HG03442 (cell line): ENCODE data around the gene TMLHE.
"Not testable (repeated sequence)": the region's sequence is repeated elsewhere in the genome, so short reads cannot be mapped to it uniquely, and the experiment has no call there.

Experiments used
- ATAC-seq: cut with Tn5 transposase; IDR thresholded peaks from one replicate; pipeline ENCODE4 v1.9.1; 2021; ENCODE audit warnings: mild to moderate bottlenecking, moderate library complexity; ENCODE audit not compliant: unreplicated experiment

TMLHE gene, protein sequence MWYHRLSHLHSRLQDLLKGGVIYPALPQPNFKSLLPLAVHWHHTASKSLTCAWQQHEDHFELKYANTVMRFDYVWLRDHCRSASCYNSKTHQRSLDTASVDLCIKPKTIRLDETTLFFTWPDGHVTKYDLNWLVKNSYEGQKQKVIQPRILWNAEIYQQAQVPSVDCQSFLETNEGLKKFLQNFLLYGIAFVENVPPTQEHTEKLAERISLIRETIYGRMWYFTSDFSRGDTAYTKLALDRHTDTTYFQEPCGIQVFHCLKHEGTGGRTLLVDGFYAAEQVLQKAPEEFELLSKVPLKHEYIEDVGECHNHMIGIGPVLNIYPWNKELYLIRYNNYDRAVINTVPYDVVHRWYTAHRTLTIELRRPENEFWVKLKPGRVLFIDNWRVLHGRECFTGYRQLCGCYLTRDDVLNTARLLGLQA

GRCh38 chrX:155612312-155613224 lies at the start of gene TMLHE, which contains the start of gene SPRY3:
TSS of gene TMLHE (minus strand) at chrX:155612952. CDS start at chrX:155545276, 67,676 bp downstream.
TSS of gene SPRY3 (plus strand) at chrX:155612586.
- ATAC-seq, result peak; percentile 87

- no peak for ATAC-seq
Observed at GRCh38 chrX:155662282-155662681, 49.5 kb upstream of the TMLHE start.

DNA sequence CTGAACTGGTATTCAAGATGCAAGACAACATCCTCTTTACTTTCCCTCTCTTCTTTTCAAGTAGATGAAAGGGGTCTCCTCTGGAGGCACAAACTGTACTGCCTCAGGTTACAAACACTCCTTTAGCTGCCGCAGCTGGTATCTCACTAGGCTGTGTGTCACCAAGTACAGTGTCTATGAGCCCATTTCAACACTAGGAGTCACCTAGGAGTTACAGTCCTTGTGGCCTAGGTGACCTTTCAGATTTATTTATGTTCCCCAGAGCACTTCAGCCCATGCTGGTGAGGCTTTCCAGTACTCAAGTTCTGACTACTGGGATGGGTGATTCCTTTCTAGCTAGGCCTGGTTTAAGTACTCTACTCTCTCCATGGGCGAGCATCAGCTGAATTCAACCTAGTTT lies 32.4 kb upstream of the TMLHE start:
- no peak for ATAC-seq

GRCh38 chrX:155643240-155643639 lies 30.5 kb upstream of the TMLHE start:
- ATAC-seq, result no peak

DNA sequence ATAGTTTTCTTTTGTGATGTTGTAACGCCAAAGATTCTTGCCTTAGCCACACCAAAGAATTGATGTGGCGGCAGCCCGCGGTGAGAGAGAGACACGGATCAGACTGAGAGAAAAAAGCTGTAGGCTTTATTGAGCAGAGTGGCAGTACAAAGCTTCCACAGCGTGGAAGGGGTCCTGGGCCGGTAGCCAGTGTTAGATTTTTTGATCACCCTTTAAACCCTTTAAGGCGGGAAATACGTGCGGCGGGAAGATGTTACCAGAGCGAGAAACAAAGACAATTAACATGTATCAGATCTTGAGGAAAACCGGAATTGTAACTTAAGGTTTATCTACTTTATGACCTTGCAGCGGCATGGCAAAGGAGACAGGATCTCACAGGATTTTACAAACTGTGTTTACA lies 28.6 kb upstream of the TMLHE start:
- ATAC-seq, result not testable (repeated sequence)

DNA sequence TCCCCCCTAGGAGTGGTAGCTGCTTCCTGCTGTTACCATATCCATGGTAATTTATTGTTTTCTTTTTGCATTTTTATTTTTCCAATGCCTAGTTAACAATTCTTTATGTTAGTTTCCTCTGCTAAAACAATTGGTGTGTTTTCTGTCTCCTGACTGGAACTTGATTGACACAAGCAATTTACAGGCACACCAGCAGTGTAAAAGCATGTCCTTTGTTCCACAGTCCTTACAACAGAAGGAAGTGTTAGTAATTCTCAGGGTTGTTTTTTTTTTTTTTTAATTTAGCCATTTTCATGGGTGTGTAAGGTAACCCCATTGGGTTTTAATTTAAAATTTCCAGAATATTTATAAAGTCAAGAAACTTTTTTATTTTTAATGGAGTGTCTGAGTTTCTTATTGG lies 25.0 kb upstream of the TMLHE start:
- ATAC-seq, result no peak

DNA sequence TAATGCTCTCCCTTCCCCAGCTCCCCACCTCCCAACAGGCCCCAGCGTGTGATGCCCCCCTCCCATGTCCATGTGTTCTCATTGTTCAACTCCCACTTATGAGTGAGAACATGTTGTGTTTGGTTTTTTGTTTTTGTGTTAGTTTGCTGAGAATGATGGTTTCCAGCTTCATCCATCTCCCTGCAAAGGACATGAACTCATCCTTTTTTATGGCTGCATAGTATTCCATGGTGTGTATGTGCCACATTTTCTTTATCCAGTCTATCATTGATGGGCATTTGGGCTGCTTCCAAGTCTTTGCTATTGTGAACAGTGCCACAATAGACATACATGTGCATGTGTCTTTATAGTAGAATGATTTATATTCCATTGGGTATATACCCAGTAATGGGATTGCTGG lies 22.3 kb upstream of the TMLHE start:
- not testable (repeated sequence) for ATAC-seq

GRCh38 chrX:155632431-155633100 lies 19.8 kb upstream of the TMLHE start:
- no peak for ATAC-seq

DNA sequence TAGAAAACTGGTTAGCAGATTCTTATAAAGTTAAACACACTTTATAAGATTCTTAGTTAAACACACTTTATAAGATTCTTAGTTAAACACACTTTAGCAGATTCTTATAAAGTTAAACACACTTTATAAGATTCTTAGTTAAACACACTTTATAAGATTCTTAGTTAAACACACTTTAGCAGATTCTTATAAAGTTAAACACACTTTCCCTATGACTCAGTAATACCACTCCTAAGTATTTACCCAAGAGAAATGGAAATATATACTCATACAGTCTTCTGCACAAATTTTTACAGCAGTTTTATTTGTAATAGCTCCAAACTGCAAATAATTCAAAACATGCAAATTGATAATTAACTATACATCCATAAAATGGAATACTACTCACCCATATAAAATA lies 7.4 kb upstream of the TMLHE start:
- not testable (repeated sequence) for ATAC-seq

GRCh38 chrX:155615938-155616337 lies 3.2 kb upstream of the TMLHE start:
- ATAC-seq, result no peak

GRCh38 chrX:155613927-155614559 lies 1.3 kb upstream of the TMLHE start:
- ATAC-seq, result no peak

- no peak for ATAC-seq
Observed at GRCh38 chrX:155611302-155611701, 1.4 kb downstream of the TMLHE start.

GRCh38 chrX:155592981-155593380 lies 19.8 kb downstream of the TMLHE start:
- ATAC-seq, result no peak

DNA sequence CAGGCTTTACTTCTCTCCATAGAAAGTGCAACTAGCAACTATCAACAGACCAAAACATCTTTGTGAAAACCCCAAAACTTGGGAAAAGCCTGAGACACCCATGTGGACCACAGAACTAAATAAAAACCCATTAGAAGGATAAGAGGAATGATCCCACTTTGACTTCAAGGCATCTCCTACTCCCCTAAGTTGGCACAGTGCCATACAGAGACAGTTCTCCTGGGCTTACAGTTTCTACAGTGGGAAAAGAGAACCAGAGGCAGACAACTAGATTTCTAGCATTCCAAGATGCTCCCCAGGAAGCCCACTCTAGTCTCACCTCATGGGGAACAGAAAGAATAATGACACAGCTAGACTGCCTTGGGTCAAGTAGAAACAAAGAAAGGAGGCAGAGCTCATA lies 20.4 kb downstream of the TMLHE start:
- ATAC-seq, result no peak

DNA sequence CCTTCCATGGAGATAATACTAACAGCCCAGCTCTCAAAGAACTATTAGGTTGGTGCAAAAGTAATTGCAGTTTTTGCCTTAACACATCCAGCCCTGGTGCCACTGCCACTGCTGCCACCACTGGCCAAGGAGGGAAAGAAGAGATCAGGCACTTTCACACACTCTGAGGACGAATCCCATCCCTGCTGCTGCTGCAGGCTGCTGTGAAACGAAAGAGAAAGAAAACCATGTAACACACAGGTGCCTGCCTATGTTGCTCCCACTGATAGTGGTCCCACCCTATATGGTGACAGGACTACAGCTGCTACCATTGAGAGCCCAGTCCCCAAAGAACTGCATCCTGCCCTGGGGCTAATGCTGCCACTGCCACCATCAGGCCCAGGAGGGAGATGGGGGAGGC lies 35.1 kb downstream of the TMLHE start:
- ATAC-seq, result no peak

GRCh38 chrX:155563099-155563498 lies 49.7 kb downstream of the TMLHE start:
- ATAC-seq, result no peak

DNA sequence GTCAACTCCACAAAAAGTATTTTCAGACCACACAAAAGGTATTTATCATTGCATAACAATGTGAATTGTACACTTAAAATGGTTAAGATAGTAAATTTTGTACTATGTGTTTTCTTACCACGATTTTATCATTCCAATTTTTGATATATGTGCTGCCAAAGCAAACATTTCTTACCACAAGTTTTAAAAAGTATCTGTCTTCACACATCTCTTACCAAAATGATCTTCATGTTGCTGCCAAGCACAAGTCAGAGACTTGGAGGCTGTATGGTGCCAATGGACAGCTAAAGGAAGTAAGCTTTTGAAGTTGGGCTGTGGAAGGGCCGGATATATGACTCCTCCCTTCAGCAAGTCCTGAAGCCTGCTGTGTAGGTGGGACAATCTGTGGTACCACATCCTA lies 67.9 kb downstream of the TMLHE start:
- no peak for ATAC-seq

DNA sequence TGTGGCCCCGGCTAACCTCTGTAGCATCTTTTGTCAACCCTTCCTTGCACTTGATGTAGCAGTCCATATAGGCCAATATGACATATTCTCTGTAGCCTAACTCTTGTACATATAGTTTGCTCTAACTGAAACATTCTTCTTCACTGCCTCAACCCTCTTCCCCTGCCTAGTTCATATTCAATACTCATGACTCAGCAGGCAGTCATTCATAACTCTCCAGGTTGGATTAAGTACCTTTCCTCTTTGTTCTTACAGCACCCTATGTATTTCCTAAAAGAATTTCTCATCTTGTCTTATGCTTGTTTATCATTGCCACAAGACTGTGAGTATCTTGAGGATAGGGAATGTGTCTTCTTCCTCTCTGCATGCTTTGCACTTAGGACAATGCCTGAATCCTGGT lies 76.9 kb downstream of the TMLHE start:
- ATAC-seq, result no peak

- no peak for ATAC-seq
Observed at GRCh38 chrX:155534800-155535199, 78.0 kb downstream of the TMLHE start.

DNA sequence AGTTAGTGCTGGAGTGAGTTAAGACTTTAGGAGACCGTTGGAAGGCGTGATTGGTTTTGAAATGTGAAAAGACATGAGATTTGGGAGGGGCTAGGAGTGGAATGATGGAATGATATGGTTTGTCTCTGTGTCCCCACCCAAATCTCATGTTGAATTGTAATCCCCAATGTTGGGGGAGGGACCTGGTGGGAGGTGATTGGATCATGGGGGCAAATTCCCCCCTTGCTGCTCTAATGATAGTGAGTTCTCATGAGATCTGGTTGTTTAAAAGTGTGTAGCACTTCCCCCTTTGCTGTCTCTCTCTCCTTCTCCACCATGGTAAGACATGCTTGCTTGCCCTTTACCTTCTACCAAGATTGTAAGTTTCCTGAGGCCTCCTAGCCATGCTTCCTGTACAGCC lies 85.7 kb downstream of the TMLHE start:
- not testable (repeated sequence) for ATAC-seq

DNA sequence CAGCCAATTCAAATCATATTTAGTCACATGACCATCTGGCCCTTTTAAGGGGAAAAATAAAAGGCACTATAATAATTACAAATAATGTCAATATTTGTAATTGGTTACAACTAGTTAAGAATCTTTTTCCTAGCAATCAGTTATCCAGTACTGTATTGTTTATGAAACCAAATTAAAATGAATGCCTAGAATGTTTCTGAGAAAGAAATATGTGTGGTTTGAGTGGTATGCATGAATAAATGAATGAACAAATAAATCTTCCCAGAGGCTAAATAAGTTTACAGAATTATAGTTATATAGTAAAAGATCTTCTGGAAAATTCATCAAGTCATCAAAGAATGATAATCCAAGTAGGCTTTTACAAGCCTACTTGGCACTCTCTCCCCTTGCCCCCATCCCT lies 98.5 kb downstream of the TMLHE start:
- ATAC-seq, result no peak
